Measurements from ENCODE around the gene SMYD3.

DNA sequence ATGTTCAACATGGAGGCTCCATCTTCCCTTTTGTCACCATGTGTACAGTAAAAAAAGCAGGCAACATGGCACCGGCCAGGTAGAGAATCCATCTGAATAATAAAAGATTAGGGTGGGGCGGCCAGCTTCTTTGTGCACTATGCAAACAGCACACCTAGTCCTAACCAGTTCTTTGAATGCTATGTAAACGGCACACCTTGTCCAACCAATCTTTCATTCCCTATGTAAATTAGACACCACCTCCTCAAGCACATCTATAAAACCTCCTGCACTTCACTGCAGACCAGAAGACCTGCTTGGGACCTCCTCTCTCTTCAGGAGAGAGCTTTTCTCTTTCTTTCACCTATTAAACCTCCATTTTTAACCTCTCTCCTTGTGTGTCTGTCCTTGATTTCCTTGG lies 30.8 kb upstream of the SMYD3 start:
- no peak for TF ChIP-seq ZBTB33 (IDR thresholded peaks at IDR 0.05)
- TF ChIP-seq, protein P1, sequence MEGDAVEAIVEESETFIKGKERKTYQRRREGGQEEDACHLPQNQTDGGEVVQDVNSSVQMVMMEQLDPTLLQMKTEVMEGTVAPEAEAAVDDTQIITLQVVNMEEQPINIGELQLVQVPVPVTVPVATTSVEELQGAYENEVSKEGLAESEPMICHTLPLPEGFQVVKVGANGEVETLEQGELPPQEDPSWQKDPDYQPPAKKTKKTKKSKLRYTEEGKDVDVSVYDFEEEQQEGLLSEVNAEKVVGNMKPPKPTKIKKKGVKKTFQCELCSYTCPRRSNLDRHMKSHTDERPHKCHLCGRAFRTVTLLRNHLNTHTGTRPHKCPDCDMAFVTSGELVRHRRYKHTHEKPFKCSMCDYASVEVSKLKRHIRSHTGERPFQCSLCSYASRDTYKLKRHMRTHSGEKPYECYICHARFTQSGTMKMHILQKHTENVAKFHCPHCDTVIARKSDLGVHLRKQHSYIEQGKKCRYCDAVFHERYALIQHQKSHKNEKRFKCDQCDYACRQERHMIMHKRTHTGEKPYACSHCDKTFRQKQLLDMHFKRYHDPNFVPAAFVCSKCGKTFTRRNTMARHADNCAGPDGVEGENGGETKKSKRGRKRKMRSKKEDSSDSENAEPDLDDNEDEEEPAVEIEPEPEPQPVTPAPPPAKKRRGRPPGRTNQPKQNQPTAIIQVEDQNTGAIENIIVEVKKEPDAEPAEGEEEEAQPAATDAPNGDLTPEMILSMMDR (IDR thresholded peaks at IDR 0.05 in 2 of 3, conservative IDR thresholded peaks at IDR 0.05 in 1 of 3; ENCODE audit: control insufficient read depth in 2 of 3, extremely low read depth in 1 of 3, insufficient read depth in 1 of 3, low read depth in 3 of 3, low read length in 3 of 3), result no peak
- TF ChIP-seq EED (IDR thresholded peaks at IDR 0.05; ENCODE audit: low read depth), result no peak
- no peak for TF ChIP-seq ZNF274 (IDR thresholded peaks at IDR 0.05; ENCODE audit: insufficient read depth, insufficient read length)
- no peak for TF ChIP-seq MYC (IDR thresholded peaks at IDR 0.05; ENCODE audit: insufficient read depth, insufficient read length, insufficient replicate concordance, low read length, severe bottlenecking)
- no peak for TF ChIP-seq ETV6 (conservative IDR thresholded peaks at IDR 0.05 in 1 of 2, IDR thresholded peaks at IDR 0.05 in 1 of 2; ENCODE audit: borderline replicate concordance in 1 of 2, low read depth in 1 of 2)
- TF ChIP-seq SUZ12 (IDR thresholded peaks at IDR 0.05; ENCODE audit: unreplicated experiment), result no peak
